GM18861 (cell line): ENCODE results near the gene PAPOLB.

Experiments used
- ATAC-seq: cut with Tn5 transposase; IDR thresholded peaks from one replicate; pipeline ENCODE4 v1.9.1; 2021; ENCODE audit not compliant: unreplicated experiment

PAPOLB gene

DNA sequence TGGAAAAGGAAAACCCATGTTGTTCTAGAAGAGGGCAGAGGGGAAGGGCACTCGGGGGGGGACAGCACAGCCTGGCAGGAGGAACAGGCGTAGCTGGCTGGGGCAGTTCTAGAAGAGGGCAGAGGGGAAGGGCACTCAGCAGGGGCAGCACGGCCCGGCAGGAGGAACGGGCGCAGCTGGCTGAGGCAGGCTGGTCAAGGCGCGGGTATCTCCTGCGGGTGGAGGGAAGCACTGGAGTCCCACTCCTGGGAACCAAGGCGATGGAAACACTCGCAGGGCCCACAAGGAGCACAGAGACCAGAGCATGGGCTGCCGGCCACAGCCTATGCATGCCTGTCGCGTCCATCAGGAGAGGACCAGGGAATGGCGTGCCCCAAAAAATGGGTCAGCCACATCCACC, 36.7 kb downstream of the PAPOLB start:
- no peak for ATAC-seq

DNA sequence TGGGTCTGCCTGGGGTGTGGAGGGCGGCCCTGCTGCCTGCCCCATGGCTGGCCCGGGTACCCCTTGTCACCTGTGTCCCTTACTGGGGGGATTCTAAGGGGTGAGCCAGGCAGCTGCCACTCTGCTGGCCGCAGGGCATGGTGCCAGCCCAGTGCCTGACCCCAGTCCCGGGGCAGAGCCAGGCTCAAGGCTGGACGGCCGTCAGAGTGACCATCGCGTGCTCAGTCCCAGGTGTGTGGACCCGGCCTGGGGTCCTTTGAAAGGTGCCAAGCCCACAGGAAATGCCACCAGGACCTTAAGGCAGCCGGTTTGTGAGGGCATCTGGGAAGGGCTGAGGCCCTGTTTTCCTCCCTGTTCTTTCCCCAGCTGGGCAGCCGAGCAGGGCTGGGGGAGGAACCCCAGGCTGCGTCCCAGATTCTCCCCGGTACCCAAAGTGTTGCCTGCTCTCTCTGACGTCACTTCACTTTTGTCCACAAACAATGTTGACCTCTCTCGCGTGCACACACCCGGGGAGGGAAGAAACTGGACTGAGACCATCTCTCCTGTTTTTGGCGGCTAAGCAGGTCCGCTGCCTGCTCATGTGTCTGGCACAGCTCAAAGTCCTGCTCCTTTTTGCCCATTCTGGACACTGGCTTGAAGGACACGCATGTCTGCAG, 37.6 kb downstream of the PAPOLB start:
- ATAC-seq: no peak

- ATAC-seq: no peak
Measured at GRCh38 chr7:4823441-4824119, 38.2 kb downstream of the PAPOLB start.

- ATAC-seq: no peak
Measured at GRCh38 chr7:4822677-4823076, 39.2 kb downstream of the PAPOLB start.

GRCh38 chr7:4820967-4821471, 40.8 kb downstream of the PAPOLB start:
- no peak for ATAC-seq

GRCh38 chr7:4820405-4820966, 41.3 kb downstream of the PAPOLB start:
- ATAC-seq: no peak

- ATAC-seq: no peak
Measured at GRCh38 chr7:4819560-4820404, 42.0 kb downstream of the PAPOLB start.

DNA sequence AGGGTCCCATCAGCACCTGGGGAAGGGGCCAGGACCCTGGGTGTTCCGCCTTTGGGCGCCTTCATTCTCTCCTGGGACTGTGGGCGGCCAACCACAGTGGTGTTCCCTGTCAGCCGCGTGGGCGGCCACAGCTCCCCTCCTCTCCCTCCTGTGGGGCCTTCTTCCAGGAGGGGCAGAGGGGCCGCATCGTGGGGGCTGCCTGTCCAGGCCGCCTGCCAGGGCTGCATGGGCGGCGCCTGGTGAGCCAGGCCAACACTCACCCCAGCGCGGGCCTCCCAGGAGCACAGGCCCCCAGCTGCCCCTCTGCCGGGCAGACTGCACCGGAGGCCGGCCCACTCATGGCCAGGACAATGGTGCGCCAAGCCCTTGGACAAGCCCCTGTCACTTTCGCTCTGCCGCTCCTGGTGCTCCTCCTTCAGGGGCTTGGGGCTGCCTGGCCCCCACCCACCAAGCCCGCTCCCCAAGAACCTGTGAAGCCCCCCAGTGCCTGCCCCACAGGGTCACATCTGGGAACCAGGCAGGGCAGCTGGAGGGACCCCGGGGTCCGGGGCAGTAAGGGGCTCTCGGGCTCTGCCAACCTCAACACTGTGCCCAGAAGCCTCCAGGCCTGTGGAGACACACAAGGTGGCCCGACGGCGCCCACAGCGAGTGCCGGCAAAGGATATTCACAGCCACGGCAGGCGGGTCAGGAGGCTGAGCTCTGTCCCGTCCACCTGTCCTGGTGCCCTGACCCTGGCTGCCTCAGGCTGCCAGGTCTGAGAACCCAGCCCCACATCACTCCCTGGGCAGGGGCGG, 43.6 kb downstream of the PAPOLB start:
- ATAC-seq: no peak

DNA sequence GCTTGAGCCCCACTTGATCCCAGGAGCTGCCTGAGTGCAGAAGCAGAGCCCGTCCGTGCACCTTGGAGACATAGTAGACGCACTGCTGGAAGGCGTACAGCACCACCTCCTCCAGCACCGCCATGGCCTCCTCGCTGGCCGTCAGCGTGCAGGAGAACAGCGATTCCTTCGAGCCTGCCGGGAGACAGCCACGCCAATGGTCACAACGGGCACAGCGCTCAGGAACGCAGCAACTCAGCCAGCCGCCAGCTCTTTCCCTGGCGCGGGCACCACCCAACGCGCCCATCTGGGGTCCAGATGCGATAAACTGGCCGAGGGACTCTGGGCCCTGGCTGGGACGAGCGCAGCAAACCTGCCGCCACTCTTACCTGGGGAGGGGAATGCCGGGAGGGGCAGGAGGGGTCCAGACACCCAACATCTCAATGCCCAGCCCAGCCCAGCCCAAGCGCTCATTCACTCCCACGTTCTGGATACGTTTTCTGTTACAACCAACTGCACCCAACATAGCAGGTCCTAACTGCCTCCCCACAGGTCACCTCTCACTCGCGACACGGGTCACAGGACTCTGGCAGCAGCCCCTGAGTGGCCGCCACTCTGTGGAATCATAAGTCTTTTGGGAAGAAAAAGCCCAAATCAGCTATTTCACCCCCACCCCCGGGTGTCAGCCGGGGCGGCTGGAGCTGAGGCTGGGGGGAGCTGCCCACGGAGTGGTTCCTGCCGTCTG, 44.5 kb downstream of the PAPOLB start:
- ATAC-seq: no peak

DNA sequence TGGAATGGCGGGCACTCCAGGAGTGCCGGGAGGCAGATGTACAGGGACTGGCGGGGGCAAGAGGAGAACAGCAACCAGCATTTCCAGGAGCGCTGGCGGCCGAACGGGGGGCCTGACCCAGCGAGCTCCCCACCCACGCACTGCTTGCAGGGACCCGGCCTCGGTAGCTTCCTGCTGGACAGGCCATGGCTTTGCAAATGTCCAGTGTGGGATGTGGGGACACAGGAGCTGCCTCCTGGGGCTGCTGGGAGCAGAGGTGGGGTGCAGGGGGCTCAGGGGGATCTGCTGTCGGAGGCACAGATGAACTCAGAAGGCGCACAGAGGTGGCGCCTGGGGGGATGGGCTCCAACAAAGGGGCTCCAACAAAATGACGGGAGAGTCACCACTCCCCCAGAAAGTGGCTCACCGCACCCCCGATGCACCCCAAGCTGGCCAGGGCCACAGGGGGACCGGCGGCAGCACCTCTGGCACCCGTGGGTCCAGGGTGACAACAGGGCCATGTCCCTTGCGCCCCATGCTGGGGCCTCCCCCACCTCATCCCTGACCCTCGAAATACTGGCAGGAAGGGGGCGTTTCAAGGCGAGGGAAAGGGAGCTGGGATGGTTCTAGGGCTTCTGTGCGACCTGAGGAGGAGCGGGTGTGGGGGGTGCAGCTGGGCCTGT, 45.3 kb downstream of the PAPOLB start:
- ATAC-seq: no peak

DNA sequence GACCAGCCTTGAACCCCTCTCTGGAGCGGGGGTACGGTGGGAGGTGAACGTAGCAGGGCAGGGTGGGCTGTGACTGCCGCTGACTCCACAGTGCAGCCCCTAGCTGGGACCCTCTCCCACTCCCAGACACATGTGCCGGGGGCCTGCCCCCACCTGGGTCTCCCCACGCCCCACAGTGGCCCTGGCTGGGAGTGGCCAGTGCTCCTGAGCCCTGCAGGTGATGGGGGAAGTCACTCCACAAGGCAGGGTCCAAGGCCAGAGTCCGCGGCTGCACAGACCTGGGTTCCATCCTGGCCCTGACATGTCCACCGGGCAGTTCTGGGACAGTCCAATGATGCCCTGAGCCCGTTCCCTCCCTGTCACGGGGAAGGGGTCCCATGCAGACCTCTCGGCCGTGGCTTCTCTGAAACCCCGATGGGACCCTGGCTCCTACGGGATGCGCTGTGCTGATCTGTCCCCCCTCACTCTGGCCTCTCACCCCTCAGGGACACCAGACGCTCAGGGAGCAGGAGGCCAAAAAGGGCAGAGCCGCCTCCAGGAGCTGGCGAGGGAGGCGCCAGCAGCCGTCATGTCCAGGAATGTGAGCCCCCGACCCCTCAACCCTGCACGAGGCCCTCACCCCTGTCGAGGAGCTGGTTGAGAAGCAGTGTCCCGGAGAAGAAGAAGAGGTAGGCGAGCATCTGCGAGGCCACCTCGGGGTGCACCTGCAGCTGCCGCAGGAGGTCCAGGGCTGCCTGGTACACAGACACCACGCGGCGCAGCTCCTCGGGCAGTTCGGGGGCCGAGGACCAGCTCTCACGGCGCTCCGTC, 46.0 kb downstream of the PAPOLB start:
- no peak for ATAC-seq

DNA sequence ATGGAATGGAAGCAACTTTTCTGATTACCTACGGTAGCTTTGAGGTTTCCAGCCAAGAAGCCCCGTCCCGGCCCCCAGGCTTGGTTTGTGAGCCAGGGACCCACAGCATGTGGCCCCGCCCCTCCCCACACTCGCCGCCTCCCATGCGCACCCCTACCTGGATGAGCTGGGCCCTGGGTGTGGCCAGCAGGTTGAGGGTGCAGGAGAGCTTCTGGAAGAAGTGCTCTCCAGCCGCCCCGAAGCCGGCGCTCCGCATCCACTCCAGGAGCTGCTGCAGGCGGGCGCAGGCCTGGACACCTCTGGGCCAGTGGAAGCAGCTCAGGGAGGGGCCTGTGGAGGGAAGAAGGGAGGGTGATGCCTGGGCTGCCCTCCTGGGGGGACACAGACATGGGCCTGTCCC, 46.7 kb downstream of the PAPOLB start:
- ATAC-seq: no peak

GRCh38 chr7:4814433-4814832, 47.4 kb downstream of the PAPOLB start:
- ATAC-seq: no peak

GRCh38 chr7:4809666-4810065, 52.2 kb downstream of the PAPOLB start:
- no peak for ATAC-seq

DNA sequence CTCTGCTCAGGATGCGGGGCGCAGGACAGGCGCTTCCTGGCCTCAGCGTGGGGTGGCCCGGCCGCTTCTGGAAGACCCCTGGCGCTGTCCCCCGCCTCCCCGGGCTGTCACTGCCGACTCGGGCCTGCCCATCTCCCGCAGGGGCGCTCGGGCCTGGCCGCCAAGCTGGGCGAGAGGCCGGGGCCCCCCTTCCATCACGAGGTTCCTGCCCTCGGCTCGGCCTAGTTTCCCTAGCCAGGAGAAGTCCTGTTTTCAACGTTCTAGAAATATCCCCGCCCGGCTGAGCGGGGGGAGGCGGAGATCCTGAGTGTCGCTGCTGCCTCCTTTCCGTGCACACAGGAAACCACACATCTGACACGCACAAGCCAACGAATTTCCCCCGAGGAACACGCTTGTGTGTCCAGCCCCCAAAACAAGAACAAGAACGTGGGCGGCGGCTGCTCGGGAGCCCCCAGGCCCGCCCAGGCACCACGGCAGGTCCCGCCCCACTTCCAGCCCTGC, 52.7 kb downstream of the PAPOLB start:
- no peak for ATAC-seq

DNA sequence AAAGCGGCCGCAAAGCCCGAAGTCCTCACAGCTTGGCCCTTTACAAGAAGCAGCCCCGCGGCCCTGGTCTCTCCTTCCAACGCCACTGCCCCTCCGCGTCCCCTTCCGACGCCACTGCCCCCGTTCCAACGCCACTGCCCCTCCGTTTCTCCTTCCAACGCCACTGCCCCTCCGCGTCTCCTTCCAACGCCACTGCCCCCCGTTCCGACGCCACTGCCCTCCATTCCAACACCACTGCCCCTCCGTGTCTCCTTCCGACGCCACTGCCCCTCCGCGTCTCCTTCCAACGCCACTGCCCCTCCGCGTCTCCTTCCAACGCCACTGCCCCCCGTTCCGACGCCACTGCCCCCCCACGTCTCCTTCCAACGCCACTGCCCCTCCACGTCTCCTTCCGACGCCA, 53.3 kb downstream of the PAPOLB start:
- no peak for ATAC-seq

DNA sequence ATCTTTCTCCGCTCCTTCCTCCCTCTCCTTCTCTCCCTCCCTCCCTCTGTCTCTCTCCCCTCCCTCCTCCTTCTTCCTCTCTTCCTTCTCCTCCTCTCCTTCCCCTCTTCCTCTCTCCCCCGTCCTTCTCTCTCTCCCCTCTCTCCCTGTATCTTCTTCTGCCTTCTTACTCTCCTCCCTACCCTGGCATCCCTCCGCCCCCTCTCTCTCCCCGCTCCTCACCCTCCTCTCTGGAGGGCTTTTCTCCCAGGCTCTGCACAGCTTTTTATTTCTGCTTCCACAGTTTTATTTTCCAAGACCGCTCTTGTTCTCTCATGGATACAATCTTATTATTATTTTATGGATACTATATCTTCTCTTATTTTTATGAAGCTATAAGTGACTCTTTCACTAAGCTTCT, 53.8 kb downstream of the PAPOLB start:
- ATAC-seq: no peak
